22Rv1 (cell line): Measurements from ENCODE around the gene PRR36.
"Not testable (repeated sequence)": the region's sequence is repeated elsewhere in the genome, so short reads cannot be mapped to it uniquely, and the experiment has no call there.

Experiments
- ZFX ChIP-seq: fragments of 450-650 bp; IDR thresholded peaks from 2 replicates; pipeline ENCODE4 v1.6.1; 2017; ENCODE audit warnings: antibody characterized with exemption, borderline replicate concordance
- TF ChIP-seq, protein P1 (sequence below): fragments of 450-650 bp; IDR thresholded peaks from 2 replicates; pipeline ENCODE4 v1.5.1; 2017; ENCODE audit warnings: mild to moderate bottlenecking

GRCh38 chr19:7918062-7918614 is 43.9 kb upstream of the PRR36 start:
- TF ChIP-seq, protein P1, sequence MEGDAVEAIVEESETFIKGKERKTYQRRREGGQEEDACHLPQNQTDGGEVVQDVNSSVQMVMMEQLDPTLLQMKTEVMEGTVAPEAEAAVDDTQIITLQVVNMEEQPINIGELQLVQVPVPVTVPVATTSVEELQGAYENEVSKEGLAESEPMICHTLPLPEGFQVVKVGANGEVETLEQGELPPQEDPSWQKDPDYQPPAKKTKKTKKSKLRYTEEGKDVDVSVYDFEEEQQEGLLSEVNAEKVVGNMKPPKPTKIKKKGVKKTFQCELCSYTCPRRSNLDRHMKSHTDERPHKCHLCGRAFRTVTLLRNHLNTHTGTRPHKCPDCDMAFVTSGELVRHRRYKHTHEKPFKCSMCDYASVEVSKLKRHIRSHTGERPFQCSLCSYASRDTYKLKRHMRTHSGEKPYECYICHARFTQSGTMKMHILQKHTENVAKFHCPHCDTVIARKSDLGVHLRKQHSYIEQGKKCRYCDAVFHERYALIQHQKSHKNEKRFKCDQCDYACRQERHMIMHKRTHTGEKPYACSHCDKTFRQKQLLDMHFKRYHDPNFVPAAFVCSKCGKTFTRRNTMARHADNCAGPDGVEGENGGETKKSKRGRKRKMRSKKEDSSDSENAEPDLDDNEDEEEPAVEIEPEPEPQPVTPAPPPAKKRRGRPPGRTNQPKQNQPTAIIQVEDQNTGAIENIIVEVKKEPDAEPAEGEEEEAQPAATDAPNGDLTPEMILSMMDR: peak; percentile 55
- not testable (repeated sequence) for TF ChIP-seq ZFX
